ENCODE results near the gene RIMS1. TPM values are rescaled to one million over a fixed set of nuclear protein-coding genes. Genes with fewer than 3 reads are reported as not detected.

RIMS1 gene
- total RNA-seq, 1 experiment from 2014 or later = 1.1 TPM

GRCh38 chr6:71852948-71853347 is 33.4 kb upstream of the RIMS1 start:
- no peak overlapping the region for H3K4me3 Mint-ChIP-seq
- H3K36me3 Mint-ChIP-seq = no peaks in the 10 kb centered on the region
- H3K27ac Mint-ChIP-seq = no peak overlapping the region
- ChIA-PET POLR2A (no interaction called here), CTCF (no interaction called here)
- ATAC-seq (no peak; the same call in 1 of the 2 replicates), DNase-seq (ENCODE audit: low spot score) (no peak)
- peaks cover 6% of the 10 kb centered on the region; the same call in 1 of the 2 replicates for H3K9me3 Mint-ChIP-seq
- H3K4me1 Mint-ChIP-seq = no peaks in the 10 kb centered on the region
- H3K27me3 Mint-ChIP-seq (ENCODE audit: low read depth) = no peaks in the 10 kb centered on the region
- TF ChIP-seq RORB (CRISPR knock-in tag; IDR thresholded peaks at IDR 0.05) (no peak), AFF4 (CRISPR knock-in tag; IDR thresholded peaks at IDR 0.05; ENCODE audit: borderline replicate concordance) (no peak), ZNF138 (CRISPR knock-in tag; conservative IDR thresholded peaks at IDR 0.05) (no peak), FOXP4 (CRISPR knock-in tag; IDR thresholded peaks at IDR 0.05) (no peak), USF2 (CRISPR knock-in tag; IDR thresholded peaks at IDR 0.05) (no peak), JAZF1 (CRISPR knock-in tag; IDR thresholded peaks at IDR 0.05) (no peak), ELF4 (CRISPR knock-in tag; IDR thresholded peaks at IDR 0.05; ENCODE audit: low read depth) (no peak), TEAD1 (CRISPR knock-in tag; IDR thresholded peaks at IDR 0.05) (no peak)

GRCh38 chr6:71855406-71855805 is 30.9 kb upstream of the RIMS1 start:
- ATAC-seq (peak; percentile 43; the same call in 1 of the 2 replicates), DNase-seq (ENCODE audit: low spot score) (no peak)
- CTCF ChIA-PET = no interaction called here
- no peak overlapping the region for H3K4me3 Mint-ChIP-seq
- POLR2A ChIA-PET = no interaction called here
- H3K27ac Mint-ChIP-seq = no peak overlapping the region
- peaks cover 19% of the 10 kb centered on the region for H3K9me3 Mint-ChIP-seq
- no peaks in the 10 kb centered on the region for H3K27me3 Mint-ChIP-seq (ENCODE audit: low read depth)
- no peaks in the 10 kb centered on the region for H3K36me3 Mint-ChIP-seq
- H3K4me1 Mint-ChIP-seq = no peaks in the 10 kb centered on the region
- no peak for TF ChIP-seq ATF1 (CRISPR knock-in tag; IDR thresholded peaks at IDR 0.05)
- TF ChIP-seq MAX (CRISPR knock-in tag; IDR thresholded peaks at IDR 0.05) = no peak
- no peak for TF ChIP-seq PRDM15 (CRISPR knock-in tag; IDR thresholded peaks at IDR 0.05)
- no peak for TF ChIP-seq GABPB1 (CRISPR knock-in tag; IDR thresholded peaks at IDR 0.05)
- TF ChIP-seq JAZF1 (CRISPR knock-in tag; IDR thresholded peaks at IDR 0.05) = no peak
- TF ChIP-seq TEAD4 (CRISPR knock-in tag; IDR thresholded peaks at IDR 0.05) = no peak
- no peak for TF ChIP-seq ZNF671 (CRISPR knock-in tag; IDR thresholded peaks at IDR 0.05)
- no peak for TF ChIP-seq ATF6 (CRISPR knock-in tag; IDR thresholded peaks at IDR 0.05)
- no peak for TF ChIP-seq AR (CRISPR knock-in tag; IDR thresholded peaks at IDR 0.05)
- no peak for TF ChIP-seq ESRRA (CRISPR knock-in tag; IDR thresholded peaks at IDR 0.05; ENCODE audit: borderline replicate concordance)

Data from WTC11 (cell line).